HepG2 (cell line): ENCODE data around the gene PCSK6. TPM values are rescaled to one million over a fixed set of nuclear protein-coding genes. Genes with fewer than 3 reads are reported as not detected.

Source experiments
- ATAC-seq: fragments of 200-7000 bp; cut with Tn5 transposase; 3 replicates; pipeline ENCODE4 v1.9.1; 2020; ENCODE audit warnings: mild to moderate bottlenecking, moderate library complexity
- BruUV-seq: library from RNA; stranded (reverse); fragments of 400-500 nt; replicated peaks from 2 replicates; lab custom pipeline; 2021; lab: Mats Ljungman, UMichigan
- CTCF ChIA-PET: fragments of 300-600 bp; formaldehyde crosslinking; extraction: SDS; loops from one replicate; lab custom pipeline; 2021; ENCODE audit warnings: low total read pairs, inconsistent platforms, low intra/inter-chr PET ratio; lab: Yijun Ruan, JAX
- POLR2A ChIA-PET: fragments of 350-600 bp; sonication (Branson Sonifier 250); formaldehyde crosslinking; loops from one replicate; lab custom pipeline; 2020; ENCODE audit warnings: antibody characterized with exemption, inconsistent platforms; lab: Yijun Ruan, JAX
- DNase-seq: peaks from one replicate; pipeline ENCODE4 v3.0.0-alpha.2; 2015; ENCODE audit warnings: low spot score
- FAIRE-seq: peaks from 3 replicates; lab custom pipeline; 2011; peaks lifted over from hg19 to GRCh38; lab: Jason Lieb, UNC
- H2AFZ ChIP-seq: one replicate; pipeline ENCODE4 v1.6.1; 2011; ENCODE audit warnings: low read length, inconsistent platforms
- H3K27ac ChIP-seq: fragments of 300-600 bp; 3 replicates; pipeline ENCODE4 v1.8.0; 2011; ENCODE audit warnings: mixed run types, mild to moderate bottlenecking, mixed read lengths, low read length, inconsistent platforms; ENCODE audit not compliant: insufficient read depth; ENCODE audit errors: extremely low read length
- H3K27me3 ChIP-seq, 2 experiments: fragments of 200-600 bp in 1 of 2; 2 replicates in 1 of 2; 3 replicates in 1 of 2; pipeline versions ENCODE4 v1.6.0 to v1.8.0; 2011; ENCODE audit warnings: low read length in 2 of 2, mild to moderate bottlenecking in 2 of 2, moderate library complexity in 2 of 2, inconsistent platforms in 1 of 2; ENCODE audit not compliant: insufficient read depth in 2 of 2, control insufficient read depth in 1 of 2
- H3K36me3 ChIP-seq, 2 experiments: fragments of 200-600 bp in 1 of 2; replicated peaks in 1 of 2; 2 replicates in 1 of 2; 3 replicates in 1 of 2; pipeline versions ENCODE4 v1.5.1 to v1.8.0; 2011; ENCODE audit warnings: low read length in 2 of 2, inconsistent platforms in 1 of 2; ENCODE audit not compliant: insufficient read depth in 2 of 2, control insufficient read depth in 1 of 2
- H3K4me1 ChIP-seq: 2 replicates; pipeline ENCODE4 v1.5.1; 2012; ENCODE audit warnings: low read length, inconsistent platforms; ENCODE audit not compliant: insufficient read depth
- H3K4me2 ChIP-seq: 2 replicates; pipeline ENCODE4 v1.6.0; 2011; ENCODE audit warnings: low read depth, low read length, inconsistent platforms
- H3K4me3 ChIP-seq, 3 experiments: fragments of 200-600 bp in 1 of 3; sonication (generic), shearing (Covaris generic) in 1 of 3; replicated peaks in 1 of 3; 2 replicates each; pipeline ENCODE4 v1.5.1; 2011 to 2016; ENCODE audit warnings: low read length in 3 of 3, inconsistent platforms in 2 of 3, low read depth in 2 of 3, mild to moderate bottlenecking in 2 of 3, control low read depth in 1 of 3, mixed read lengths in 1 of 3; ENCODE audit not compliant: insufficient read depth in 1 of 3
- H3K79me2 ChIP-seq: one replicate; pipeline ENCODE4 v1.6.1; 2011; ENCODE audit warnings: low read length, inconsistent platforms; ENCODE audit not compliant: insufficient read depth
- H3K9ac ChIP-seq: 2 replicates; pipeline ENCODE4 v1.6.0; 2011; ENCODE audit warnings: mild to moderate bottlenecking, low read depth, low read length, inconsistent platforms; ENCODE audit not compliant: insufficient read depth
- H3K9me3 ChIP-seq: 2 replicates; pipeline ENCODE4 v1.5.1; 2012; ENCODE audit warnings: mild to moderate bottlenecking, low read length
- H4K20me1 ChIP-seq: 2 replicates; pipeline ENCODE4 v1.6.0; 2011; ENCODE audit warnings: inconsistent platforms, mild to moderate bottlenecking, low read length, moderate library complexity; ENCODE audit not compliant: insufficient read depth
- BCLAF1 ChIP-seq: fragments of 450-650 bp; IDR thresholded peaks from 2 replicates; pipeline ENCODE4 v1.6.1; 2017; ENCODE audit warnings: mild to moderate bottlenecking
- CTCF ChIP-seq: sonication (generic); formaldehyde crosslinking; IDR thresholded peaks from 2 replicates; pipeline ENCODE4 v1.5.0; 2020; ENCODE audit warnings: mild to moderate bottlenecking, missing genetic modification reagents, moderate library complexity
- DMAP1 ChIP-seq: IDR thresholded peaks from 2 replicates; pipeline ENCODE4 v1.6.1; 2016
- GPN1 ChIP-seq: sonication (generic); formaldehyde crosslinking; IDR thresholded peaks from 2 replicates; pipeline ENCODE4 v1.5.1; 2020; ENCODE audit warnings: missing genetic modification reagents, borderline replicate concordance
- HDAC2 ChIP-seq: sonication (generic); formaldehyde crosslinking; IDR thresholded peaks from 2 replicates; pipeline ENCODE4 v1.4.0; 2020; ENCODE audit warnings: missing genetic modification reagents
- HHEX ChIP-seq: IDR thresholded peaks from 2 replicates; pipeline ENCODE4 v1.6.1; 2016; ENCODE audit warnings: control low read depth
- HOXA5 ChIP-seq: sonication (generic); formaldehyde crosslinking; IDR thresholded peaks from 2 replicates; pipeline ENCODE4 v1.4.0; 2020; ENCODE audit warnings: missing genetic modification reagents
- NONO ChIP-seq, 2 experiments: fragments of 450-650 bp in 1 of 2; sonication (generic) in 1 of 2; formaldehyde crosslinking in 1 of 2; IDR thresholded peaks in 1 of 2; conservative IDR thresholded peaks in 1 of 2; 2 replicates each; pipeline versions ENCODE4 v1.6.1 to v1.8.0; 2017 to 2022; ENCODE audit warnings: mild to moderate bottlenecking in 1 of 2, missing genetic modification reagents in 1 of 2, moderate library complexity in 1 of 2
- PHF20 ChIP-seq: sonication (generic); formaldehyde crosslinking; IDR thresholded peaks from 2 replicates; pipeline ENCODE4 v1.5.0; 2020; ENCODE audit warnings: mild to moderate bottlenecking, missing genetic modification reagents
- RNF2 ChIP-seq: fragments of 450-650 bp; conservative IDR thresholded peaks from 2 replicates; pipeline ENCODE4 v1.6.1; 2016; ENCODE audit warnings: low read depth
- SOX13 ChIP-seq, 3 experiments: fragments of 450-650 bp in 1 of 3; sonication (generic) in 1 of 3; formaldehyde crosslinking in 1 of 3; IDR thresholded peaks in 2 of 3; conservative IDR thresholded peaks in 1 of 3; 2 replicates each; pipeline versions ENCODE4 v1.5.0 to v1.6.1; 2016 to 2020; ENCODE audit warnings: antibody characterized with exemption in 1 of 3, mild to moderate bottlenecking in 1 of 3, missing compliant biosample characterization in 1 of 3, missing genetic modification reagents in 1 of 3, moderate library complexity in 1 of 3
- SP2 ChIP-seq: sonication (generic); formaldehyde crosslinking; IDR thresholded peaks from 2 replicates; pipeline ENCODE4 v1.5.1; 2020; ENCODE audit warnings: mild to moderate bottlenecking, missing genetic modification reagents
- THYN1 ChIP-seq: sonication (generic); formaldehyde crosslinking; IDR thresholded peaks from 2 replicates; pipeline ENCODE4 v1.8.1; 2023; ENCODE audit warnings: low read depth, mild to moderate bottlenecking, moderate library complexity, missing genetic modification reagents, borderline replicate concordance
- ZNF143 ChIP-seq: sonication (generic); formaldehyde crosslinking; IDR thresholded peaks from 2 replicates; pipeline ENCODE4 v1.4.0; 2020; ENCODE audit warnings: missing genetic modification reagents
- ZNF446 ChIP-seq: sonication (generic); formaldehyde crosslinking; IDR thresholded peaks from 2 replicates; pipeline ENCODE4 v1.5.0; 2020; ENCODE audit warnings: mild to moderate bottlenecking, missing genetic modification reagents
- ZNF614 ChIP-seq: IDR thresholded peaks from 2 replicates; pipeline ENCODE4 v1.6.1; 2018; ENCODE audit warnings: missing biosample characterization, missing genetic modification reagents, inconsistent platforms, borderline replicate concordance
- ZSCAN12 ChIP-seq: sonication (generic); formaldehyde crosslinking; IDR thresholded peaks from 2 replicates; pipeline ENCODE4 v1.9.0; 2021; ENCODE audit warnings: mild to moderate bottlenecking, missing genetic modification reagents
- ZSCAN20 ChIP-seq: sonication (generic); formaldehyde crosslinking; IDR thresholded peaks from 2 replicates; pipeline ENCODE4 v1.4.0; 2020; ENCODE audit warnings: missing genetic modification reagents, mild to moderate bottlenecking, borderline replicate concordance
- WGBS: methylation state at CpG from one replicate; pipeline ENCODE4 v1.1.6; 2017; ENCODE audit warnings: low lambda C conversion rate; 5-methylcytosine and 5-hydroxymethylcytosine counted together
- in situ Hi-C: cut with HindIII; loops from 2 replicates; pipeline ENCODE4 v1.10.0; 2017; ENCODE audit warnings: low pct_unique_long_range_greater_than_20kb; ENCODE audit not compliant: extremely low pct_ligation_motif_present
- intact Hi-C: fragments of 100-400 bp; cut with micrococcal nuclease; formaldehyde crosslinking; loops from one replicate; pipeline ENCODE4 v1.10.0; 2022; ENCODE audit not compliant: unreplicated experiment
- polyA plus RNA-seq, 8 experiments: library from polyadenylated mRNA; depleted of rRNA in 3 of 8; stranded (reverse) in 7 of 8; unstranded in 1 of 8; fragments of >200 nt; fragmentation: Illumina TruSeq in 4 of 8; extraction: Trizol in 4 of 8; gene quantifications; 2 replicates each; pipeline versions ENCODE4 v1.2.1 to v1.2.3, GENCODE V29; 2011 to 2016; ENCODE audit warnings: low read depth in 4 of 8, missing spikeins in 1 of 8, mixed read lengths in 1 of 8; ENCODE audit not compliant: insufficient read depth in 1 of 8
- total RNA-seq, 5 experiments: library from RNA; depleted of rRNA; stranded (reverse); fragments of >200 nt; fragmentation: Illumina TruSeq; extraction: Trizol; gene quantifications; 2 replicates each; pipeline ENCODE4 v1.2.3, GENCODE V29; 2016; ENCODE audit warnings: low read depth in 1 of 5

Gene PCSK6
- total and polyA plus RNA-seq, 2 of the 13 experiments (the other 11 are each of a cell fraction or from before 2014, with no cell fraction given): 56.5 to 155 TPM

DNA sequence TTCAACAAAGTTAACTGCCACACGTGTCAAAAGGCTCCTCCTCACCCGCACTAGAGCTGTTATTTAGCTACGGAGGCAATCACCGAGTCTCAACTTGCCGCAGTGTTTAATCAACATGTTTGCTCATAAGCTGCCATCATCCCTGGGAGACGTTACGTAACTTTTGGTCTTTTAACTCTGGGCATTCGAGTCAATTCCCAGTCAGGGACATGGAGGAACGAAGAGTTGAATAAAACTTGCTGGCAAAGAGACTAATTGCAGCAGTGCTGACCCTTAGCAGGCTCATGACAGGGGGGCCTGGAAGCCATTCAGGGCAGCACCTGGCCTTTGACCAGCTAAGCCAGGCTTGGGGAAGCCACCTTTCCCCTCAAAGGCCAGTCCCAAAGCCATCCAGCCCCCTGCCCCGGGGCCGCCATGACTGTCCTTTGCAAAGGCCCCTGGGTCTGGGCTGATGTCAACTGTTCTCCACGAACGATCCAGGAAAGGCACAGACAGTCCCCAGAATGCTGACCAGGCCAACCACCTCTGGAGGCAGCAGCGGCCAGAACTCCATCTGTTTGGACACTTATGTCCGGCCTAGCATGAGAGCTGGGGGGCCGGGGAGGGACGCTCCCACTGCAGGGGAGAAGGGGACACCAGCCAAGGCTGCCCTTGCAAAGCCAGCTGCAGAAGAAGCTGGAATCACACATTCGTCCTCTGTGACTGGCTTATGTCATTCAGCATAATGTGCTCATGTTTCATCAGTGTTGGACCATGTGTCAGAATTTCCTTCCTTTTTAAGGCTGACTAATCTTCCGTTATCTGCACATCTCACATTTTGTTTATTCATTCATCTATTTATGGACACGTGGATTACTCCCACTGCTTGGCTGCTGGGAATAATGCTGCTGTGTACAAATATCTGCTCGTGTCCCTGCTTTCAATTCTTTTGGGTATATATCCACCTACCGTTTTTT lies 43.7 kb downstream of the PCSK6 start:
- H4K20me1 ChIP-seq: no peaks in the 10 kb centered on the region
- POLR2A ChIA-PET: interaction anchor here (0.8 to 2.9 kb wide), 14 partner anchors 8 to 171 kb away, joined by 3 to 23 read pairs (median 4); partner anchors contain the start of genes PCSK6 and SNRPA1
- H3K4me2 ChIP-seq: peak overlapping the region; percentile 58
- peak overlapping the region in 1 of 3 experiments; percentile 32; a peak in 2 of 6 replicates for H3K4me3 ChIP-seq
- peak overlapping the region; percentile 45 for H3K9ac ChIP-seq
- no peak overlapping the region for H2AFZ ChIP-seq
- DNase-seq: peak; percentile 87
- peaks cover 5 to 39% of the 10 kb centered on the region in 2 experiments for H3K36me3 ChIP-seq
- ATAC-seq: peak; percentile 53
- BruUV-seq: no TSS peak
- H3K27ac ChIP-seq: peak overlapping the region; percentile 86
- 16% methylated on average over 18 of the region's 22 CpGs for WGBS
- no peaks in the 10 kb centered on the region for H3K9me3 ChIP-seq
- peak; percentile 79 for FAIRE-seq
- in situ Hi-C loops: no loop called here
- H3K79me2 ChIP-seq: peaks cover 36% of the 10 kb centered on the region
- H3K4me1 ChIP-seq: peaks cover 71% of the 10 kb centered on the region
- intact Hi-C loops: loop anchor here (1.0 to 2.0 kb wide), 2 partner anchors 8 to 43 kb away; partner anchors contain the start of gene PCSK6
- H3K27me3 ChIP-seq: no peaks in the 10 kb centered on the region
- CTCF ChIA-PET: no interaction called here
- TF ChIP-seq RNF2 (no peak), HOXA5 (CRISPR knock-in tag) (no peak), ZNF446 (no peak), DMAP1 (peak; percentile 67; the same call in 1 of the 2 replicates), GPN1 (CRISPR knock-in tag) (no peak), BCLAF1 (no peak), THYN1 (CRISPR knock-in tag) (no peak), SOX13 (IDR thresholded peaks at IDR 0.05) (no peak), SOX13 (CRISPR knock-in tag; conservative IDR thresholded peaks at IDR 0.05 in 1 of 2, IDR thresholded peaks at IDR 0.05 in 1 of 2) (peak in 1 of 2 experiments; percentile 85; a peak in 2 of 4 replicates), NONO (IDR thresholded peaks at IDR 0.05) (no peak), NONO (CRISPR knock-in tag; conservative IDR thresholded peaks at IDR 0.05) (peak; percentile 64), SP2 (CRISPR knock-in tag) (no peak), HHEX (CRISPR knock-in tag) (peak; percentile 67), HDAC2 (CRISPR knock-in tag) (peak; percentile 95), CTCF (CRISPR knock-in tag) (no peak), ZSCAN12 (no peak), ZNF143 (CRISPR knock-in tag) (0 out of 2 replicates have a peak, but pooled peaks have one; percentile 45), ZNF614 (CRISPR knock-in tag) (peak; percentile 94; the same call in 1 of the 2 replicates), ZSCAN20 (CRISPR knock-in tag) (no peak), PHF20 (CRISPR knock-in tag) (no peak)
